Measurements from ENCODE around the gene TNFSF10.
"Not testable (repeated sequence)": the region's sequence is repeated elsewhere in the genome, so short reads cannot be mapped to it uniquely, and the experiment has no call there.

The TNFSF10 gene

DNA sequence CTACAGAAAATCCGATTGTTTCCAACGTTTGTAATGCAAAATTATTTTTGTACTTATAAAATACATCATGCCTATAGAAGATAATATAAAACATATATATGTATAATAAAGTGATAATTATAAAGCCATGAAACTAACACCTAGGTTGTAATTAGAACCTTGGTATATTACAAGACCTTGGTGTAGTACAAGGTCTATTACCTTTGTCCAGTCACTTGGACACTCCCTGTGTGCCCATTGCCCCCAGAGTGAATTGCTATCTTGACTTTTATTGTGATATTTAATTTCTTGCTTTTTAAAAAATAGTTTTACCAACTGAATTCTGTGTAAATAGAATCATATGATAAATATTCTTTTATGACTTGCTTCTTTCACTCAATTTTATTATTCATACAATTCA, 20.7 kb upstream of the TNFSF10 start:
- FAIRE-seq = no peak

DNA sequence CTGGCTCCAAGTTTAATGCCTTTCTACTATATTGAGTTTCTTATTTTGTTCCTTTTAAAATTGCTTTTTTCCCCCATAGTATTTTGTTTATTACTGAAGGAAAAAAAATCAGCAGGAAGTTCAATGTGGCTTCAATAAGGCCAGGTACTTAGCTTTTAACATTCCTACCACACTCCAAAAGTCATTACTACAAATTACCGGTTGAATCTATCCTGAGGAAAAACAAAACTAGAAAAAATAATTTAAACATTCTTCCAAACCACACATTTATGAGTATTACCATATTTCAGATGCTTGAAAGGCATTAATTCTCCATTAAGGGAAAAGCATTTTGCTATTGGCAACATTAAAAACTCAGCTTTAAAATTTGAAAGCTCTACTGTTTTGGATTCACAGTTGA, 20.2 kb upstream of the TNFSF10 start:
- no peak for FAIRE-seq

DNA sequence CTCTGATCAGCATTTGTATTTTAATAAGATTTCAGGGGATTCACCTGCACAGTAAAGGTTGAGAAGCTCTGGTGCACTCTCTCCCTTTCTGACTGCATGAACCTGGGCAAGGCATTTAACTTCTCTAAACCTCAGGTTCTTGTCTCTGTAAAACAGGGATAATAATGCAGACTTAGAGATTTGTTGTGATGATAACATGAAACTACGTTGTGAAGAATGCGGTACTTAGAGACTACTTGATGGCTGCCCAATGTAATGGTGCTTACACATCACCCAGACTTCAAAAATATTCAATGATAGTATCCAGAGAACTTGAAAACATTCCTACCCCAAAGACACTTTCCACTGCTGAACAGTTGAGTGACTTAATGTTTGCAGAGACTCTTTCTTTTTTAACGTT, 19.8 kb upstream of the TNFSF10 start:
- no peak for FAIRE-seq

DNA sequence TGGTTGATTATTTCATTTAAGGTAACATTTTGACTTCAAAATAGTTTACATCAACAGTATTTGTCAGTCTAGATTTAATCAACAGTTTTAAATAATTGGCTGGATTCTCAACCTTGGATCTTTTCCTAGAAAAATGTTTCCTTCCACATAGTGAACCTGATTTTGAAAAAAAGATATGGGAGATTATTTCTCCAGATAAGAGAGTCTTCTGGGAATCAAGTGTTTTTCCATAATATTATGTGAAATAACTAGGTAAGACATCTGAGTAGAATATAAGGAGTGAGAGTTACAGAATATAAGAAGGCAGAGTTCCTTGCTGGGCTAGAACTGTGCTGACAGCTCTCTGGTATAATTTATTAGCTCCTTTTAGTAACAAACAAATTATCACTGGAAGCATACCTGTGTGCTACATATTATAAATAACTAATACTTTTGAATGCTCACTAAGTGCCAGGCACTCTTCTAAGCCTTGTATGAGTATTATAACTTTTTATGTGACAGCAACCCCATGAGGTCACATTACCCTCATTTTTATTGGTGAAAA, 18.8 kb upstream of the TNFSF10 start:
- no peak for FAIRE-seq

DNA sequence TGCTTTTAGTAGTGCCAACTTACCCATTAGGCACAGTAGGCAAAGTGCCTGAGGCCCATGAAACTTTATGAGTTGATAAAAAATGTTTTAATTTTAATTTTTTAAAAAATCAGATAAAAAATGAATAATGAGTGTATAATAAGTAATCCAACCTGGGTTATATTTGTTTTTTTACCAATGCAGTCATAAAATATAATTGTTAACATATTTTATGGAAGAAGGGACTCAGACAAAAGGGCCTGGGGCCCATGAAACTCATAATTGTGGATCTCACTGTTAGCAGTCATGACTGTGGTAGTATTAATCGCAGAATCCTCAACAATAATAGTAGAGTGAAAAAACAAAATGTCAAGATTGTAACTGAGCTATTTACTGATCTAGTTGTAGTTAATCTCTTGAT, 16.8 kb upstream of the TNFSF10 start:
- FAIRE-seq = no peak

DNA sequence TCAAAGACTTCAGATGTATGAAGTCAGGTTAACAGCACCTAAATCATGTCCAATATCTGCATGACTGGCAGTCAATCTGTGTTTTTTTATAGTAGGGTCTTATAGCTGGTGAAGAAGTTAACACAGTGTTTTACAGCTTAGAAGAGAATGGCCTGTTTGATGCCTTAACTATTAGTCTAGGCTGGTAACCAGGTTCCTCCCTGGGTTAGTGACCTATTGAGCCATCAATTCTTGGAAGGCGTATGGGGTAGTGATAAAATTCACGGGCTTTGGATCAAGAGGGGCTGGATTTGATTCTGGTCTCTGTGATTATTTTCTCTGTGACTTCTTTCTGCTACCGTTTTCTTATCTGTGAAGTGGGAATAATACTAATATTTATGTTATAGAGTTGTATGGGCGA, 16.0 kb upstream of the TNFSF10 start:
- no peak for FAIRE-seq

DNA sequence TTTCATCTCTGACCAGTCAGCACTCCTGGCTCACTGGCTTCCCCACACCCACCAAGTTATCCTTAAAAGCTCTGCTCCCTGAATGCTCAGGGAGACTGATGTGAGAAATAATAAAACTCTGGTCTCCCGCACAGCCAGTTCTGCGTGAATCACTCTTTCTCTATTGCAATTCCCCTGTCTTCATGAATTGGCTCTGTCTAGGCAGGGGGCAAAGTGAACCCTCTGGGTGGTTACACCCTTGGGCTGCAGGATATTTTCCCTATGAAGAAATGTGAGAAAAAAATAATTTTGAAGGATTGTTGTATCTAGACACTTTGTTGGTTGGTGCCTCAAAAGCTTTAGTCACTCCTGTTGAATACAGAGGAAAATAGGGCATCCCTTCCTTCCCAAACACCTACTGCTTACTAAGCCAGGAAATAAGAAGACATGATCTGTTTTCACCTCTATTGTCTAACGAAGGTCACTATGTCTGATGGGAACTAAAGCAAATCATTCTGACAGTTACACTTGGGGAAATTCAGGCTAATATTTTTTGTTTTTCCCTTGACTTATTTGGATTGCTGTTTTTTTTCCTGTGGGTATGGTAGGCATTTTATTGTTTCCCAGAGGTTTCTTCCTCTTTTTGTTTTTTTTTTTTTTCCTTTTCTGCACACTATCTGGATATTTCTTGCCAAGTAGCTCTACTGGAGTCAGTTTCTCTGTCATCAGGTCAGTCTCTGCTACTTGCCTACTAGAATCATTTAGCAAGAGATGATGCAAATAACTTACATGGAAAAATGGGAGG, 15.3 kb upstream of the TNFSF10 start:
- FAIRE-seq = no peak

DNA sequence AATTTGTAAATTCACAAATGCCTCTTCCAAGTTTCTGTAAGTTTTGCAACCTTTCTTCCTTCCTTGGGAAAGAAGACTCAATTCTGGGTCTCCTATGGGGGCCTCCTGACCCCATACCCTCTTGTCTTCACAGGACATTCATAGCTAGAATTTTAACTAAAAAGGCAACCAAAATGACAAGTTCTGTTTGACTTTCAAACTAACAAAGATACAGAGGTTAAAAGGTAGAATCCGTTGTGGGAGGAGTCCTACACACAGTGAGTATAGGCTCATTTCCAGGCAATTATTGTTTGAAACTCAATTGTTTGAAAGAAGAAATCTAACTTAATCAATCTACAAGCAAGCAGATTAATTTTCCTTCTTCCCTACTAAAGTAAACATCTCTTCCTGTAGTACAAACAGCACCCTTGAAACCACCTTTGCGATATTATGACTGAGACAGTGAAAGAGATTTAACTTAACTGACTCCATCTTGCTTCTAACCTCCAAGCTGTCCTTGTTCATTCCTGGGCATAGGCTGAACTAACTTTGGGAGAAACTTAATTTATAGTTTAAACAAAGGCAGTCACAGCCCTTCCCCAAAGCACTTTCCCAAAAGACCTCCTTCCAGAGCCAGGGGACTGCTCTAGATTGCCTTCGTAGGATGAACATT, 14.4 kb upstream of the TNFSF10 start:
- FAIRE-seq = no peak

DNA sequence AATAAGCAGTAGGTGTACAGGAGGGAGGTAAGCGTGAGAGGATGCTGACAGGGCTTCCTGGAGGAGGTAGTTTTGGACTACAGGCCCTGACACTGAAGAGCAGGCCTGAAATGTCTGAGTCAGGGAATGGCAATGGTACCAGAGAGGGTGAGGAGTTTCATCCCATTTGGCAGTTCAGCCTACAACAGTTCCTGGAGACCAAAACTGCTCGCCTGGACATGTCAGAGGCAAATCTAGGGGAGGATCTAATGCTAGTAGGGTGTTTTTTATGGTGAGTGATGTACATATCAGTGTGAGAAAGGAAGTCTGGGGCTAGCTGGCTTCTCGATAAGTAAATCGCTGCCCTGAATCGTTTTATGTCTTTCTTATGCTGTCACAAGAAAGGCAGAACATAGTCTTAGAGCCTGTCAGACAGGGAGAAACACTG, 13.8 kb upstream of the TNFSF10 start:
- no peak for FAIRE-seq

DNA sequence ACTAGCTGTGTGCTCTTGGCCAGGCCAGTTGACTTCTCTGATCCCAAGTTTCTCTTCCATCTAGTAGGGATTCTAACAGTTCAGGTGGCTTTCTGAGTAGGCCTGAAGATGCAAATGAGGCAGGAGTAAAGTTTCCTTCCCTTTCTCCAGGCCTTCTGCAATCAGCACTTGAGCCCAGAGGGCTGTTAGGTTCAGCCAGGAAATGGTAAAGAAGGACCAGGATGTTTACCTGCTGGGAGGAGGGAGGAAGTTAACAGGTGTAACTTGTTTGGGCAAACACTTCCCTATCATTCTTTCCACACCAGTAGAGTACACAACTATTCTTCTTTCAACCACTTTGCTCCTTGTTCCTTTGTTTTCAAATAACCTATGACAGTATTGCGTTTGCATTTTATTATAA, 13.3 kb upstream of the TNFSF10 start:
- no peak for FAIRE-seq

DNA sequence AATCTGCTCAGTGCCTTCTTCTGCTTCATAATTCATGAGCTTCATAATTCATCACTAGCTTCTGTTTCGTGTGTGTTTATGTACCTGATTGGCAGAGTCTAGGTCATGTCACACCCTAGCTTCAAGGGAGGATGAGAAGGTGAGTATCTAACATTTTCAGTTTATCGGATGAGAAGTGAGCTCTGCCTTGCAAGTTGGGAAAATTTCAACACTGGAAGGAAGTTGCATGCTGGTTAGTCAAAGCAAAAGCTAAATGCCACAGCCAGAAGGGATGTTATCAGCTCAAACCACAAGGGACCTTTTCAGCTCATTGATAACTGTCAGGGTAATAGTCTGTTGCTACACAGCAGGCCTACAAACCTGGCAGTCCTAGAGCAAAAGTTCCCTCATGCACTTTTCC, 7.3 kb upstream of the TNFSF10 start:
- FAIRE-seq = no peak

DNA sequence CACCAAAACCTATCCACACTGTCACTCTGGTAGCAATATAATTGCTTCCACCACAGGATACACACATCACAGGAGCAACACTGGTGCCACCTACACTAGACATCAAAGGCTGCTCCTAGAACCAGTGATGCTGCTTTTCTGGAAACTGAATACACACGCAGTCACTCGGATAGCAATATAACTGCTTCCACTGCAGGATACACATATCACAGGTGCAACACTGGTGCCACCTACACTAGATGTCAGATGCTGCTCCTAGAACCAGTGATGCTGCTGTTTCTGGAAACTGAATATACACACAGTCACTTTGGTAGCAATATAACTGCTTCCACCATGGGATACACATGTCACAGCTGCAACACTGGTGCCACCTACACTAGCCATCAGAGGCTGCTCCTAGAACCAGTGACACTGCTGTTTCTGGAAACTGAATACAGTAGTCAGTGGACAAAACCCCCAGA, 6.9 kb upstream of the TNFSF10 start:
- no peak for FAIRE-seq

DNA sequence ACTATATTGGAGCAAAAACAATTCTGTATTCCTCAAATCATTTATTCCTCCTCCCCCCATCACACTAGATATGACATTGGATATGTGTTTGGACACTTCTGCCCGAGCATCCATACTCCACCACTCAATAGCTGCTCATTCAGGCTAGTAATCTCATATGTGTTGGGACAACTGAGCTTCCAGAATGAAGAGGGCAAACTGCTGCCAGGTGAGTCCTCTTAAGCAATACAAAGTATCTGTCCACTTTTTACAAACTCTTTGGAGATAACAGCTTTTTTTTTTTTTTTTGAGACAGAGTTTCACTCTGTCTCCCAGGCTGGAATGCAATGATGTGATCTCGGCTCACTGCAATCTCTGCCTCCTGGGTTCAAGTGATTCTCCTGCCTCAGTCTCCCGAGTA, 5.4 kb upstream of the TNFSF10 start:
- FAIRE-seq = no peak

DNA sequence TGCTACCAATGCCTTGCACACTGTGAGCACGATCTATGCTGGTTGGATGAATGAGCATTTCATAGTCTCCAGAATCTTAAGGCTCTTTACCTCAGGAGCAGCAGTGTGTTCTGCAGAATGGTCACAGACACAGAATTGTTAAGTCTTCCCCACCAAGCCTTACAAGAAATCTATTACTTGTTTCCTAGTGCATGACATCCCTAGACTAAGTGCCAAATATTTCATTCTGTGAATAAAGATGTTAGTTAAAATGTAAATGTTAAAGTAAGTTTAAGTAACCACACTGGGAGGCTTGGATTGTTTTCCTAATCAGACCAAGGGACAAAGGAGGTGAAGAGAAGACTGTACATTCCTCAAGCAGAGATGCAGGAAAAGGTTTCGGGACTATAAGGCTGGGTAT, 4.1 kb upstream of the TNFSF10 start:
- no peak for FAIRE-seq

DNA sequence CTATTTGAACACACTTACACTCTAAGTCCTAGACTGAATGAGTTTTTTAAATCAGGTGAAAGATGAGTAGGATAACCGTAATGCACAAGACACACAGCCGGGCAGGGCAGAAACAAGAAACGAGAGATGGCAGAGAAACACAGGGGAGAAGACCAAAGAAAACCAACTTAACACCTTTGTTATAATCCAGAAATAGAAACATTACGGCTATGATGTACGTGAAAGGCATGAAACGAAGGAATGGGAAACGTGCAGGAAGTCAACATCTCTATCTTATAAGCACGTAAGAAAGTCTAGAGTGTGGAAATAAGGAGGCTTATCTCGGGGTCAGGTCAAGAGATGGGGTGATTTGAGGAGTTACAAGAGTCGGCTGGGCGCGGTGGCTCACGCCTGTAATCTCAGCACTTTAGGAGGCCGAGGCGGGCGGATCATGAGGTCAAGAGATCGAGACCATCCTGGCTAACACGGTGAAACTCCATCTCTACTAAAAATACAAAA, 1.9 kb upstream of the TNFSF10 start:
- FAIRE-seq = no peak

DNA sequence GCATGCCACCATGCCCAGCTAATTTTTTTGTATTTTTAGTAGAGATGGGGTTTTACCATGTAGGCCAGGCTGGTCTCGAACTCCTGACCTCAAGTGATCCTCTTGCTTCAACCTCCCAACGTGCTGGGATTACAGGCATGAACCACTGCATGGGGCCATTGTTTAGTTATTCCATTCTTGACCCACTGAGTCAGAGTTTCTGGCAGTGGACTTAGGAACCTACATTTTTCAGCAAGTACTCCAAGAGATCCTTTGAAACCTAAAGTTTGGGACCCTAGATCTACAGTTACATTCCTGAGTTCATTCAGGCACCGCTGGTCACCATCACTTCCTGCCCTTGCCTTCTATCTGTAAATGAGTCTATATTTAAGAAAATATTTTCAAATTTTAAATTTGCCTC, 1.4 kb upstream of the TNFSF10 start:
- FAIRE-seq = no peak

DNA sequence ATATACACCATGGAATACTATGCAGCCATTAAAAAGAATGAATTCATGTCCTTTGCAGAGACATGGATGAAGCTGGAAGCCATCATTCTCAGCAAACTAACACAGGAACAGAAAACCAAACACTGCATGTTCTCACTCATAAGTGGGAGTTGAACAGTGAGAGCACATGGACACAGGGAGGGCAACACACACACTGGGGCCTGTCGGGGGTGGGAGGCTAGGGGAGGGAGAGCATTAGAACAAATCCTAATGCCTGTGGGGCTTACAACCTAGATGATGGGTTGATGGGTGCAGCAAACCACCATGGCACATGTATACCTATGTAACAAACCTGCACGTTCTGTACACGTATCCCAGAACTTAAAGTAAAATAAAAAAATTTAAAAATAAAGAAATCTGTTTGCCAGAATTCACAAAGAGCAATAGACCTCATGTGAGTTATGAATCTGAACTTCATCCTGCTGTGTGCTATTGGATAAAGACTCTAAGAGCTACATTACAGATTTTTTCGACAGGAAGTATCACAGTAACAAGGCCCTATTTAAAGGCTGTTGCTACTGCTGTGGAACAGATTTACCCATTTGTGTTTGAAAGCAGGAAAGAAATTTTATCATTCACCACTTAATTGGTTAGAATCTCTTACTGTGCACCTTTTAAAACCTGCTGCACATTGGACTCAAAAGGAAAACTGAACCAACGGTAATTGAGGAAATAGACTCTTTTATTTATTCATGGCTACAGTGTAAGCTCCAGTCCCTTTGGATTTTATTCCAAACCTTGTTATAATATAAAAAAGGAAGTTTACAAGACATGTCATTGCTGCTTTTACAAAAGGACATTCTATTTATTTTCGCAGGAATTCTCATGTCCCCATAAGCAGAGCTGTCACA, 1.1 kb downstream of the TNFSF10 start:
- not testable (repeated sequence) for FAIRE-seq

DNA sequence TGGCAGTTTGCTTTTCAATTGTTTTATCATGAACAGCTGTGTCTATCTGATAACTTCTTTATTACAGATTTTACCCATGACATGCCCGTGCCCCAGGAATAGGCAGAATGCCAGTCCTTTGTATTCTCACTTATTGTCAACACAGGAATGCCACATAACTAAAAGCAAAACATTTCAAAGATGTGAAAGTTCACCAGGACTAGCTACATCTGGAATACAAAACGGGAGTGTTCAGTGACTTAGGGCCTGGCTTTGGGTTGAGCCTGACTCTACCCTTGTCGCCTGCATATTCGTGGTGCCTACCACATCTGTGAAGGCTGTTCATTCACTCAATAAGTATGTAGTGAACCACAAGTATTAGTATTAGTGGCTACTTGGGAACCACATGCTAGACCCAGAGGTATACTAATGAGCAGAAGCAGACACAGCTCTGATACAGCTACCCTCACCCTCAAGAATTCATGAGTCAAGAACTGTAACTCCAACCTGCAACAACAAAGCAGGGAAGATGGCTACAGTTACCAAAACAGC, 2.9 kb downstream of the TNFSF10 start:
- no peak for FAIRE-seq

DNA sequence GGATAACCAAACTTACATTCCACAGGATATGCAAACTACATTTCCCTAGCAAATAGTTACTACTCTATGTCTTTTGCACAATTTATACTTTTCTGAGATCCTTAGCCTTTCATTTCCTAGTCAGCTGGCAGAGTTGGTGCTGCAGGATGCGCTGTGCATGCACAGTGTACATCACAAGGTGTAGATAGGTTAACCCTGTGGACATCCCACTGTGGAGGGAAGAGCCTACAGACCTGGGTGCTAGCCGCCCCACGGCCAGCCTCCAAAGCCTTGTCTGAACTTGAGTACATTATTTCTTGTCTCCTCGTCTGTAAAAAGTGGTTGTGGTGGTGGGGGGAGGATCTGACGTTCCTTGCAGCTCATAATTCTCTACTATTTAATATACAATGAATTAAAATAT, 3.5 kb downstream of the TNFSF10 start:
- FAIRE-seq = no peak

DNA sequence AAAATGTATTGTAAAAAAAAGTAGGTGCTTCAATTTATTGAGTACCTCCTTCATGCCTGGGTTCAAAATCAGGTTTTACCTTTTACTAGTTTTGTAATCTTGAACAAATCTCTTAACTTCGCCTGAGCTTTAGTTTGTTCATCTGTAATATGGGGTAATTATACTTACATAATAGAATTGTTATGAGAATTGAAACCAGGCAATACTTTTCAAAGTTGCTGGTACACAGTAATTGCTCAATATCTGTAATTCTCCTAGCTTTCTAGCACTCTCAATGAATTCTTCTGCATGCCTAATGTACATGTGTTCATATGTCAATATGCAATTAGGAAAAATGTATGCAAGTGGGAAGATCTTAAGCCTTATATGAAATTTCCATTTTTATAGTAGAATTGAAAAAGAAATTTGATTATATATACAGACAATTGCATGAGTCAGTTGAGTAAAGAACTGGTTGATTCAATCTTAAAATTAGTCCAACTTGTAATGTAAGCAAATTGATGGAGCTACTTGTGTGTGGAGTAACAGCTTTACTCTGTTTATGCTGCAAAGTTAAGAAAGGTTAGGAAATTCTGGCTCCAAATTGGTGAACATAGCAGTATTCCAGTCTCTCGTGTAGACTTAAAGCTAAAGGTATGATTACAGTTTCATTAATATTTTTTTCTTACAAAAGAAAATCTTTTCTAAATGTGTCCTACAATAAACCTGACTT, 4.1 kb downstream of the TNFSF10 start:
- no peak for FAIRE-seq

DNA sequence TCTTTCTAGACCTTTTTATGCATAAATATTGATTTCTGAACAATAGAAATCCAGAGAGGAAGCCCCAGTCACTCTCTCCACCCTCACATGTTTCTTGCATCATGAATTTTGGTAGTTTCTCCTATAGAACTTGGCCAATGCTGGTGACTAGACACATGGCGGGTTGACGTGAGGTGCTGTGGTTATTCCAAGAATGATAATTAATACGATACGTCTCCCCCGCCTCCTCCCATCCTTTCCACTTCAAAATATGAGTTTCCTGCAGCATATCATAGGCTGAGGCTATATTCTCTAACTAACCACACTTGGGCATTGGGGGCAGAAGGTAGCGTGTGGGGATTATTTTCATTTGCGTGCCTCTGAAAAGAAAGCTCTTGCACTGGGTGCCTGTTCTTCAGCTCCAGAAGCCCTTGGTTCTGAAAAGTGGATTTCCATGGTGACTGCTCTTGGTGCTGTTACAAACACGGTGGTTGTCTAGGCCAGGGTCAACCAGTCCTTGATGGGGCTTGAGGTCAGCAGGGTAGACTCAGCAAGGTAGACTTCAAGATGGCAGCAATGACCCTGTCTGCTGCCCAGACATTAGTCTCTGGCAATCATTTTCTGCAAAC, 5.3 kb downstream of the TNFSF10 start:
- FAIRE-seq = no peak

All from A204.1 (cell line).